C1 segment of cervical spinal cord (tissue), 14 donors: Measurements from ENCODE around the gene NHEJ1.
"Not testable (repeated sequence)": the region's sequence is repeated elsewhere in the genome, so short reads cannot be mapped to it uniquely, and the experiment has no call there.

Experiments
- DNase-seq, 14 donors: peaks; one replicate each; lab custom pipeline; 2025; lab: John Stamatoyannopoulos, UW

Gene NHEJ1, protein sequence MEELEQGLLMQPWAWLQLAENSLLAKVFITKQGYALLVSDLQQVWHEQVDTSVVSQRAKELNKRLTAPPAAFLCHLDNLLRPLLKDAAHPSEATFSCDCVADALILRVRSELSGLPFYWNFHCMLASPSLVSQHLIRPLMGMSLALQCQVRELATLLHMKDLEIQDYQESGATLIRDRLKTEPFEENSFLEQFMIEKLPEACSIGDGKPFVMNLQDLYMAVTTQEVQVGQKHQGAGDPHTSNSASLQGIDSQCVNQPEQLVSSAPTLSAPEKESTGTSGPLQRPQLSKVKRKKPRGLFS

DNA sequence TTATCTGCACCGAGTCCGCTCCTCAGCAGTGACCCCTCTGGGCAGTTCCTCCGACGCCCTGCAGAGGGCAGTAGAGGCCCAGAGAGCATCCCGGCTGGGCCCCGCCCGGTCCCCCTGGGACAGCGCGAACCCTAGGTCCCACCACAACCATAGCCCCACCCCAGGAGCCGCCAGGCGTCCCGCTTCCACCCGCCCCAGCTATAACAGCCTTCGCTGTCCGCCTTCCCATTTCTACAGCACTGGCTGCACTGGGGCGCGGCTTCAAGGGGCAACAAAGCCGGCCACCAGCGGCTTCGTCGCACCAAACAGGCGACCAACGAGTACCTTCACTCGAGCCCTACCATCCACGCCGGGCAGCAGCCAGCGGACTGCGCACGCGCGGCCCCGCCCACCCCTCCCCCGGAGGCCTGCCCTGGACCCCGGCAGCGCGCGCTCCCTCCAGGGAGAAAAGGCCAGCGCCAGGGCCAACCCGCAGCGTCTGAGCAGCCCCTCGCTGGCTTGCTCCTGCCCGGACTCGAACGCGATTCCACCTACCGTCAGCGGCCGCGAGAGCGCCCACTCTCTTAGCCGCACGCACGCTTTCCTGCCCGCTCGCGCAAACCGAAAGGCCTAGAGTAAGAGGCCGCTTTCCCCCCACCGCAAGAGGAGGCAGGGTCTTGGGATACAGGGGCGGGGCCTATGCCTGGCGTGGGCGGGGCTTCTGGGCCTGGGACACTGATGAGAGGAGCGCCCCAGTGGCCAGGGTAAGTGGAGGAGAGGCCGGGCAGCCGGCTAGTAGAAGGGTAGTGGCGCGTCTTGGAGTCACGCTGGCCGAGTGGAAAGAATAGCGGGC is at the start of gene NHEJ1:
NHEJ1 (minus strand) TSS at position 630 of the 832 bp plus-strand sequence. CDS start 2,453 bp downstream, outside the sequence.
- peak; percentile 72 to 99 (median 96) for DNase-seq

DNA sequence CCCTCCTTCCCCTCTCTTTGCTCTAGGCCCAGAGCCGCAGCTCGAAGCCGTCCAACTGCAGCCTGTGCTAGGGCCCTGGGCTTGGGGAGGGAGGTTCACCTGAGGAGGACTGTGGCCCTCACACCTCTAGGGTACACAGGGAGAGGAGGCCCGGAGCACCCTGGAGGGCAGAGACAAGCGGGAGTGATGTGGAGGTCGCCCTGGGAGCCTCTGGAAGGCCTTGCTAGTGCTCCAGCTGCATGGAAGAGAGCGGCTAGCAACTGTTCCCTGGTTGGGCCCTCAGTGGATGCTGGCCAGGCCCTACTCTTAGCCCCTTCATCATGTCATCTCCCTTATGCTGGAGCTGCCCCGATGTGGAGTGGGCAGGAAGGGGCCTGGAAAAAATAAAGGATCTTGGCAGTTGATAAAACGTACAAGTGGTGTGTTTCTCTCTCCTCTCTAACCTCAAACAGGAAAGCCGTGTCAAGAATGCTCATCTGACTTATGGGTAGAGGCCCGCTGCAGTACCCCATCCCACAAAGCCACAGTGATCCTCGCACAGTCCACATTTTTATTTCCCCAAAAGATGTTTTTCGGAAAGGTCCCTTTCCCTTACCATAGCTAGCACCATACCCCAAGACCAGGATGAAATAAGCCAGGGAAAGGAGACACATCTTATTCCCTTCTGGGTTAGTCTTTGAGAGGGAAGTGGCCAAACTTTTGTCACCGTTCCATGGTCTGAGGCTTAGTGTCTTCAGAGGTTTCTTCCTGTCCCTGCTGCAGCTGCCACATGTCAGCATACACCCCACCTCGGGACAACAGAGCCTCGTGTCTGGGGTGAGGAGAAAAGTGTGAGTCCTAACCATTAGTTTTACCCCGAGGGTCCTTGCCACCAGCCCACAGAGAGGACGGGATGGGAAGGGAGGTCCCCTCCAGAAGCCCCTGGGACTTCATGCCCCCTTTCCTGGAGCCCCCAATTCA is 48.9 kb upstream of the NHEJ1 start:
- no peak for DNase-seq

DNA sequence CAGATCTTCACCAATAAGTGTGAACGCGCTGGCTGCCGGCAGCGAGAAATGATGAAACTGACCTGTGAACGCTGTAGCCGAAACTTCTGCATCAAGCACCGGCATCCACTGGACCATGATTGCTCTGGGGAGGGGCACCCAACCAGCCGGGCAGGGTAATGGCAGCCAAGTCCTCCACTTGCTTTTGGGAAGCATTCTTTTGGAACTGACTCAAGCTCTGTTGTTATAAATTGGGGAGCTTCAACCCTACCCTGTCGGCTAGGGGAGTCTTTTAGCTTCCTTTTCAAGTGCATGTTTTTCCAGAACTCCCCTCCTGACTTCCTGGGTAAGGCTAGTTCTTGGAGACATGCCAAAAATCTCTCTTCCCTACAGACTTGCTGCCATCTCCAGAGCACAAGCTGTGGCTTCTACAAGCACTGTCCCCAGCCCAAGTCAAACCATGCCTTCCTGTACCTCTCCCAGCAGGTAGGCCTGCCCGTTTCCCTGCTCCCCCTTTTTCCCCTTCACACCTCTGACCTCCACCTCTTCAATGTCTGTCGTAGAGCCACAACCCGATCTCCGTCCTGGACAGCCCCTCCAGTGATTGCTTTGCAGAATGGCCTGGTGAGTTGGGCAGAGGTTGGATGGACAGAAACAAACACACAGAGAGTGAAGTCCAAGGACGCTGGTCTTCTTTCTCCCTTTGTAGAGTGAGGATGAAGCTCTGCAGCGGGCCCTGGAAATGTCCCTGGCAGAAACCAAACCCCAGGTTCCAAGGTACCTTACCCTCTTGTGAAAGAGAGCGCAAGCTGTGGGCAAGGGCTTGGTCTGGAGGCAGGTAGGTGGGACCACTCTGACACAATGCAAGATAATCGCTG is 47.5 kb upstream of the NHEJ1 start:
- peak in 1 of 14 donors; percentile 16 for DNase-seq

DNA sequence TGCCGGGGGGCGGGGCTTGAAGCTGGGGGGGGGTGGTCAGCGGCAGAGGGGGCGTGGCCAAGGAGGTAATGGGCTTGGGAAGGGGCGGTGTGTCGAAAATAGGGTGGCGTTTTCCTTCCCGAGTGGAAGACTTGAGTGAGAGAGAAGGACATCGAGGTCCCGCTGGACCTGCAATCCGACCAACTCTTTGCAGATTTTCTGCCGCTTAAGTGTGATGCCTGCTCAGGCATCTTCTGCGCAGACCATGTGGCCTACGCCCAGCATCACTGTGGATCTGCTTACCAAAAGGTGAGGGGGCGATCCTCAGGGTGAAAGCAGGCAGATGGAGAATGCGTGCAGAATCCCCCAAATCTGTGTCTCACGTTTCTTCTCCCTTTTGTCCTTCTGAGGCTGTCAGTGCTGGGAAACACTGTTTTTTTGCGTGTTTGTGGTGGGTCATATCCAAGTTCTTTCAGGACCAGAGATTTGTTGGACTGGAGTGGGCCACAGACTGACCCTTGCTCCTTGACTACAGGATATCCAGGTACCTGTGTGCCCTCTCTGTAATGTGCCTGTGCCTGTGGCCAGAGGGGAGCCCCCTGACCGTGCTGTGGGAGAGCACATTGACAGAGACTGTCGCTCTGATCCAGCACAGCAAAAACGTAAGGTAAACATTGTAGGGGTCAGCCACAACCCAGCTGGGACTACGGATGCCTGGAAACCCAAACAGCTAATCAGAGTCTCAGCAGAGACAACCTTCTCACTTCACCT is 46.7 kb upstream of the NHEJ1 start:
- peak in 1 of 14 donors; percentile 47 for DNase-seq

DNA sequence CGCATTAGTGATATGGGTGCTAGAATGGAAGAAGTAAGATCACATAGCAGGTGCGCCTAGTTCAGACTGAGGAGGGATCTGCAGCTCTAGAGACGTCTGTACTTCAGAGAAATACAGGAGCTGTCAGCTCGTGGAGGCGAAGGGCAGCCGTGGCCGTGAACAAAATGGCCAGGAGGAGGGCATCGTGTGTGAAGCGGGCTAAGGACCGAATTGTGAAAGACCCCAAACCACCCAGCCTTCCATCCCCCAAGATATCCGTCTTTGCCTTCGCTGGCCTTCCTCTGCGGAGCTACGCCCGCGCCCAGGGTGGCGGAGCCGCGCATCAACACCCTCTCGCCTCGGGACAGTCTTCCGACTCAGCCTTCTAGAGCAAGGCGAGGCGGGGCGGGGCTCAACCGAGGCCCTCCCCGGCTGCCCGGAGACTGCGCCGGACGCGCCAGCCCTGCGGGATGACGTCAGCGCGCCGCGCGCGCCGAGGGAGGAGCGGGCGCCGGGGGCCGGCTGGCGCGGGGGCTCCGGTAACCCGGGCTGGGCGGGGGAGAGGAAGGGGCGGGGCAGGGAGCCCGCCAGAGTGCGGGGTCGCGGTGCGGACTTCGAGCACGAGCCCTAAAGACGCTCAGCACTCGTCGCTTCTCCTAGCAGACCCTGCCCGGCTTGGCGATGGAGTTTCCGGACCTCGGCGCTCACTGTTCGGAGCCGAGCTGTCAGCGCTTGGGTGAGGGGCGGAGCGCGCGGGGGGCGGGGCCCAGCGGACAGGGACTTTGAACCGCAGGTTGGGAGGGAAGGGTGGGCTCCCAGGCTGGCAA is 45.9 kb upstream of the NHEJ1 start, which contains the start of gene ZFAND2B:
ZFAND2B (plus strand) TSS at position 455 of the 806 bp plus-strand sequence; CDS start at position 661, 206 bp downstream.
- DNase-seq = peak; percentile 47 to 95 (median 89)

DNA sequence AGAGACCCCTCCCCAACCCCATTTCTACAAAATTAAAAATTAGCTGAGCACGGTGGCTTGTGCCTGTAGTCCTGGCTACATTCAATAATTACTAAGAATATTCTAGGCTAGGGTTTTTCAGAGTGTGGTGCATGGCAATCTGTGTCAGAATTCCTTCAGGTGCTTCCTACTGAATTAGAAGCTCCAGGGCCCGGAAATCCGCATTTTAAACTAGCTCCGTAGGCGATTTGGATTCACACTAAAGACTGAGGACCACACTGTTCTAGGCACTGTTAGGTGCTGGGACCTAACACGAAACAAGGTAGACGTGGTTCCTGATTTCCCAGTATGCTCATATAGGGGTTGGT is 45.3 kb upstream of the NHEJ1 start:
- DNase-seq = no peak

DNA sequence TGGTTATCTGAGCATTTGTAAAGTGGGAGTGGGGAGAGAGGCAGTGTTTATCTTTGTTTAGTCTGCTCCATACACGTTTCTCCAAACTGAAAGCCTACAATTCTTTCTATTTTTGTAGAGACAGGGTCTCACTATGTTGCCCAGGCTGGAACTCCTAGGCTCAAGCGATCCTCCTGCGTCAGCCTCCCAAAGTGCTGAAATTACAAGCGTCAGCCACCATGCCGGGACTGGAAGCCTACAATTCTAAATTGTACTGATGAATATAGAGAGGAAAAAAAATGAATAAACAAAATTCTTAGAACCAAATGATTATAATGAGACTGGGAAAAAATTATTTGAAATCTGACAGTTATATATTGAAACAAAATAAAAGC is 44.5 kb upstream of the NHEJ1 start:
- DNase-seq = no peak

DNA sequence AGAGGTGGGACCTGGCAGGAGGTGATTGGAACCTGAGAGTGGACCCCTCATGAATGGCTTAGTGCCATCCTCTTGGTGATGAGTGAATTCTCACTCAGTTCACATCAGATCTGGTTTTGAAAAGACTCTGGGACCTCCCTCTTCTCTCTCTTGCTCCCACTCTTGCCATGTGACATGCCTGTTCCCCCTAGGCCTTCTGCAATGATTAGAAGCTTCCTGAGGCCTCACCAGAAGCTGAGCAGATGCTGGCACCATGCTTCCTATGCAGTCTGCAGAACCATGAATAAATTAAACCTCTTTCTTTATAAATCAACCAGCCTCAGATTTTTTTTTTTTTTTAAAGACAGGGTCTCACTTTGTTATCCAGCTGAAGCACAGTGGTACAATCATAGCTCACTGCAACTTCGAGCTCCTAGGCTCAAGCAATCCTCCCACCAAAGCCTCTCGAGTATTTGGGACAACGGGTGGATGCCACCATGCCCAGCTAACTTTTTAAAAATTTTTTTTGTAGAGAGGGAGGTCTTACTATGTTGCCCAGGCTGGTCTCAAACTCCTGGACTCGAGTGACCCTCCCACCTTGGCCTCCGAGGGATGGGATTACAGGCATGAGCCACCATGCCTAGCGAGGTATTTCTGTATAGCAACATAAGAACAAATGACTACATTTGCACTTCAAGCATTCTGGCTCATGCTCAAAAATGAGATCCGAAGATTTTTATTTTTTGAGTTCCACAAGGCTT is 44.0 kb upstream of the NHEJ1 start:
- no peak for DNase-seq

DNA sequence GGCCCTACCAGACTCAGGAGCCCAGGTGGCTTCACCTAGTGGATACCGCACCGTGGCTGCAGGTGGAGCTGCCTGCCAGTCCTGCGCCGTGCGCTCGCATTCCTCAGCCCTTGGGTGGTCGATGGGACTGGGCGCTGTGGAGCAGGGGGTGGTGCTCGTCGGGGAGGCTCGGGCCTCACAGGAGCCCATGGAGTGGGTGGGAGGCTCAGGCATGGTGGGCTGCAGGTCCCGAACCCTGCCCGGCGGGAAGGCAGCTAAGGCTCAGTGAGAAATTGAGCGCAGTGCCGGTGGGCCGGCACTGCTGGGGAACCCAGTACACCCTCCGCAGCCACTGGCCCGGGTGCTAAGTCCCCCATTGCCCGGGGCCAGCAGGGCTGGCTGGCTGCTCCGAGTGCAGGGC is 40.7 kb upstream of the NHEJ1 start:
- not testable (repeated sequence) for DNase-seq

DNA sequence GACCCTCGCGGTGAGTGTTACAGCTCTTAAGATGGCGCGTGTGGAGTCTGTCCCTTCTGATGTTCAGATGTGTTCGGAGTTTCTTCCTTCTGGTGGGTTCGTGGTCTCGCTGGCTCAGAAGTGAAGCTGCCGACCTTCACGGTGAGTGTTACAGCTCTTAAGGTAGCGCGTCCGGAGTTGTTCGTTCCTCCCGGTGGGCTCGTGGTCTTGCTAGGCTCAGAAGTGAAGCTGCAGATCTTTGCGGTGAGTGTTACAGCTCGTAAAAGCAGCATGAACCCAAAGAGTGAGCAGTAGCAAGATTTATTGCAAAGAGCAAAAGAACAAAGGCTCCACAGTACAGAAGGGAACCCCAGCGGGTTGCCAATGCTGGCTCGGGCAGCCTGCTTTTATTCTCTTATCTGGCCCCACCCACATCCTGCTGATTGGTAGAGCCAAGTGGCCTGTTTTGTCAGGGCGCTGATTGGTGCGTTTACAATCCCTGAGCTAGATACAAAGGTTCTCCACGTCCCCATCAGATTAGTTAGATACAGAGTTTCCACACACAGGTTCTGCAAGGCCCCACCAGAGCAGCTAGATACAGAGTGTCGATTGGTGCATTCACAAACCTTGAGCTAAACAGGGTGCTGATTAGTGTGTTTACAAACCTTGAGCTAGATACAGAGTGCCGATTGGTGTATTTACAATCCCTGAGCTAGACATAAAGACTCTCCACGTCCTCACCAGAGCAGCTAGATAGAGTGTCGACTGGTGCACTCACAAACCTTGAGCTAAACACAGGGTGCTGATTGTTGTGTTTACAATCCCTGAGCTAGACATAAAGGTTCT is 40.1 kb upstream of the NHEJ1 start:
- peak in 3 of 14 donors; percentile 13 to 48 (median 18) for DNase-seq

DNA sequence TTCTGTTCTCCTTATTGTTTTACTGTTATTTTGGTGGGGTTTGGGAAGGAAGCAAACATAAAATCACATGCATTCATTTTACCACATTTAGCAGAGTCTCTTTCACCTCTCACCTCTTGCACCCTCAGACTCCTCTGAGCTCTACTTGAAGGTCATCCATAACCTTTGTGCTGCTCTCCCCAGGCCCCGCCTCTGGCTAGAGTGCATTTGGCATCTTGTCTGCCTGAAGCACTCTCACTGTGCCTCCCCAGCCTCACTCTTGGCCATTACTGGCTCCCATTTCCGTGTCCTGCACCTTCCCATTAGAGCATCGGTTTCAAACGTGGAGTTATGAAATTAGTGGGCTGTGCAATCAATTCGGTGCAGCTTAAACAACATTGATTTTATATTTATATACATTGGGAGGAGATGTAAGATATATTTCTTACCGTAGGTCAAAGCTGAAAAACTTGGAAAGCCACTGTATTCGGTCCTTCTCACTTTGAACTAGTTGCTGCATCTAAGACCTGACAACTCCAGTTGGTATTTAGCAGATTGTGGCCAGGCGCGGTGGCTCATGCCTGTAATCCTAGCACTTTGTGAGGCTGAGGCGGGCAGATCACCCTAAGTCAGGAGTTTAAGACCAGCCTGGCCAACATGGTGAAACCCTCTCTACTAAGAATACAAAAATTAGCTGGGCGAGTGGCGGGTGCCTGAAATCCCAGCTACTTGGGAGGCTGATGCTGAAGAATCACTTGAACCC is 39.0 kb upstream of the NHEJ1 start:
- DNase-seq = no peak

DNA sequence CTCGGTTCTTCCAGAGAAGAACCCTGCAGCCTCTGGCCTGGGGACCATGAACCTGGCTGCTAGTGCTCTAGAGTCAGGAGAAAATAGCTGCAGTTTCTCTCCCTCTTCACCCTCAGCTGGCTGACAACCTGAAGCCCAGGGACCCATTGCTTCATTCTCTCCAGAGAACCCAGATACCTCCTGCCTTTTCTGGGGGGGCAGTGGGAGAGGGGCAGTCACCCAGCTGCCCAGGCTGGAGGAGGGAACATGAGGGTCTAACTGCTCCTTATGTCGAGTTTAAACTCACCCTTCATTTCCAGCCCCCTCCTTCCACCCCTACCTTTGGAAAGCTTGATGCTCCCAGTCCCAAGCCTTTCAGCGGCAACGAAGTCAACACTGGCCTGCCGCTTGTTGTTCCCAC is 38.4 kb upstream of the NHEJ1 start:
- no peak for DNase-seq

DNA sequence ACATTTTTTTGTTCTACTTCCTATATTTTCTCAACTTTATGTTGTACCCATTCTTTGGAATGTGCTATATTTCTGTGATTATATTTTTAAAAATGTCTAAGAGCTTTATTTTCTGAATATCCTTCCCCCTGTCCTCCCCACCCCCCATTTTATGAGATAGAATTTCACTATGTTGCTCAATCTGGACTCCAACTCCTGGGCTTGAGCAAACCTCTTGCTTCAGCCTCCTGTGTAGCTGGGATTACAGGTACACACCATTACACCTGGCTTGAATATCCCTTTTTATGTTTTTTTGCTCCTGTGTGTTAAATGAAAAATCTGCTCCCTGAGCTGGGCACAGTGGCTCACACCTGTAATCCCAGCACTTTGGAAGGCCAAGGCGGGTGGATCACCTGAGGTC is 36.8 kb upstream of the NHEJ1 start:
- no peak for DNase-seq

DNA sequence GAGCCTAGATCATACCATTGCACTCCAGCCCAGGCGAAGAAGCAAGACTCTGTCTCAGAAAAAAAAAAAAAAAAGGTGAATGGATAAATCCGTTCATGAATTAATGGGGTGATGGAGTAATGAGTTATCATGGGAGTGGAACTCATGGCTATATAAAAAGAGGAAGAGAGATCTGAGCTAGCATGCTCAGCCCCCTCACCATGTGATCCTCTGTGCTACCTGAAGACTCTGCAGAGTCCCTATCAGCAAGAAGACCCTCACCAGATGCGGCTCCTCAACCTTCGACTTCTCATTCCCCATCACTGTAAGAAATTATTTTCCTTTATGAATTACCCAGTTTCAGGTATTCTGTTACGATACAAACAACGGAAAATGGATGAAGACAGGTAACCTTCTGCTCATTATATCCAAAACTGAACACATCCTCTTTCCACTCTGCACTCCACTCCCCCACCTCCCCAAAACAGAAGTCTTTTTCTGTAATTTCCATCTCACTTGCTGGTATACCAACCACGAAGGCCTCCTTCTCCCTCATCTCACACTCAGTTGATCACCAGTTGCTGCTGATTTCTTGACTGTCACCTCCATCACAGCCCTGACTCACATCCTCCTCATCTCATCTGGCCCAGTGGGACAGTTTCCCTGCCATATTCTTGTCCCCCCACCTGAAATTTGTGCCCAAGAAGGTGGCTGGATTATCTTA is 26.3 kb upstream of the NHEJ1 start:
- no peak for DNase-seq

DNA sequence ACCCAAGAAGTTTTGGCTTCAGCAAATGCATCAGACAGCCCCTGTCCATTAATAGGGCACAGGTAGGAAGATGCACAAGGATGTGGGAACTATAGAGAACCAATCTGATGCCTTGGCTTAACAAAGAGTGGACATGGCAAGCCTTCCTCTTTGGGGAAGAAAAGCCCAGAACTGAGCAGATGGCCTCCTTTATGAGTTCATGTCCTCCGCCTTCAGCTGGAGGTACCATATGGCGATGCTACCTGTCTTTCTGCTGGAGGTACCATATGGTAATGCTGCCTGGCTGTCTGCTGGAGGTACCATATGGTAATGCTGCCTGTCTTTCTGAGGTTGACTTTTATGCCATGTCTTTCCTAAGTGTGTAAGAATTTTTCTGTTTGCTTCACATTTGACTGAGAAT is 23.5 kb upstream of the NHEJ1 start:
- DNase-seq = peak in 1 of 14 donors; percentile 95

DNA sequence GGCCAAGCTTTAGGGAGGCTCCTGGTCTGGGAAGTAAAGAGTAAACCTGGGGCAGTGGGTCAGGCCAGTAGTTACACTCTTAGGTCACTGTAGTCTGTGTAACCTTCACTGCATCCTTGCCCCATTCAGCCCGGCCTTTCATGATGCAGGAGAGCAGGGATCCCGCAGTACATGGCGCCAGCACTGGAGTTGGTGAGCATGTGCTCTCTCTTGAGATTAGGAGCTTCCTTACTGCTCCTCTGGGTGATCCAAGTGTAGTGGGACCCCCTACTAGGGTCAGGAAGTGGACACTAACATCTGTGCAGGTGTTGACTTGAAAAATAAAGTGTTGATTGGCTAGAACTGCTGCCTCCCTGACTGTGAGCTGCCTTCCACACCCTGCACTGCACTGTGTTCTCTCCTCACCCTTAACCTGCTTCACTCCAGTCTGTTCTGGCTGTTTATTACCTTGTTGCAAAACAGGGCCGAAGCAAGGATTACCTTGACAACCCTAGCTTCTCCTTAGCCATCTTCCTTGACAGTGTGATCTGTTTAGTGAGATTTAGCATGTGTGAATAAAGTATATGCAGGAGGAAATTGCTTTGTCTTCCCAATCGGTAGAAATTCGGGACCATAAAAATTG is 22.6 kb upstream of the NHEJ1 start:
- DNase-seq = no peak
